ENCODE measurements around the gene MCRIP1. TPM values are rescaled to one million over a fixed set of nuclear protein-coding genes. Genes with fewer than 3 reads are reported as not detected.

Gene MCRIP1
- total and polyA plus RNA-seq, 2 donors (not counting 1 experiment from before 2014, with no cell fraction given), result 69.7 to 84.0 TPM

- H3K4me2 ChIP-seq (replicated peaks; ENCODE audit: low read depth, low read length, poor library complexity, severe bottlenecking), result no peak overlapping the region
- Mint-ChIP-seq H3K9me3 (ENCODE audit: insufficient read depth) (no peaks in the 10 kb centered on the region), H3K27me3 (peaks cover 13% of the 10 kb centered on the region), H3K27ac (no peak overlapping the region), H3K4me1 (no peaks in the 10 kb centered on the region), H3K4me3 (no peak overlapping the region)
- intact Hi-C loops (cut with micrococcal nuclease), result no loop called here
- no peaks in the 10 kb centered on the region for H3K36me3 ChIP-seq (replicated peaks in 1 of 2; ENCODE audit: control extremely low read depth in 1 of 2, control insufficient read depth in 1 of 2, extremely low read depth in 1 of 2, insufficient read depth in 2 of 2, low read length in 1 of 2)
- WGBS (ENCODE audit: insufficient coverage), result 89% methylated on average over 21 of the region's 24 CpGs
- peaks cover 0 to under 1% (median 0%) of the 10 kb centered on the region in 4 experiments for H3K27me3 ChIP-seq (replicated peaks in 1 of 4; ENCODE audit: control extremely low read depth in 1 of 4, control insufficient read depth in 3 of 4, insufficient read depth in 4 of 4, low read length in 3 of 4)
- no peak for TF ChIP-seq EZH2 (IDR thresholded peaks at IDR 0.05; ENCODE audit: borderline replicate concordance, insufficient read depth, low read depth, low read length, poor library complexity, severe bottlenecking)
- TF ChIP-seq, protein P1, sequence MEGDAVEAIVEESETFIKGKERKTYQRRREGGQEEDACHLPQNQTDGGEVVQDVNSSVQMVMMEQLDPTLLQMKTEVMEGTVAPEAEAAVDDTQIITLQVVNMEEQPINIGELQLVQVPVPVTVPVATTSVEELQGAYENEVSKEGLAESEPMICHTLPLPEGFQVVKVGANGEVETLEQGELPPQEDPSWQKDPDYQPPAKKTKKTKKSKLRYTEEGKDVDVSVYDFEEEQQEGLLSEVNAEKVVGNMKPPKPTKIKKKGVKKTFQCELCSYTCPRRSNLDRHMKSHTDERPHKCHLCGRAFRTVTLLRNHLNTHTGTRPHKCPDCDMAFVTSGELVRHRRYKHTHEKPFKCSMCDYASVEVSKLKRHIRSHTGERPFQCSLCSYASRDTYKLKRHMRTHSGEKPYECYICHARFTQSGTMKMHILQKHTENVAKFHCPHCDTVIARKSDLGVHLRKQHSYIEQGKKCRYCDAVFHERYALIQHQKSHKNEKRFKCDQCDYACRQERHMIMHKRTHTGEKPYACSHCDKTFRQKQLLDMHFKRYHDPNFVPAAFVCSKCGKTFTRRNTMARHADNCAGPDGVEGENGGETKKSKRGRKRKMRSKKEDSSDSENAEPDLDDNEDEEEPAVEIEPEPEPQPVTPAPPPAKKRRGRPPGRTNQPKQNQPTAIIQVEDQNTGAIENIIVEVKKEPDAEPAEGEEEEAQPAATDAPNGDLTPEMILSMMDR (IDR thresholded peaks at IDR 0.05), result no peak
- ATAC-seq (ENCODE audit: low read depth), result no peak
- no peak overlapping the region for H3K27ac ChIP-seq (ENCODE audit: low read length in 2 of 2)
- no peak overlapping the region for H3K9ac ChIP-seq (ENCODE audit: low read length)
- no peak overlapping the region for H3K4me3 ChIP-seq (ENCODE audit: control extremely low read depth in 1 of 5, extremely low read depth in 1 of 5, insufficient read depth in 1 of 5, low read depth in 2 of 5, low read length in 4 of 5)
- no peak for DNase-seq
- no peak overlapping the region for H2AFZ ChIP-seq (ENCODE audit: insufficient read depth, low read depth, low read length, poor library complexity, severe bottlenecking)
- no peaks in the 10 kb centered on the region for H3K9me3 ChIP-seq (ENCODE audit: control extremely low read depth in 1 of 3, control insufficient read depth in 2 of 3, insufficient read depth in 1 of 3, low read length in 2 of 3)
- no peaks in the 10 kb centered on the region for H3K79me2 ChIP-seq (ENCODE audit: control insufficient read depth, insufficient read depth, low read length)
- no peaks in the 10 kb centered on the region for H3K4me1 ChIP-seq (ENCODE audit: control insufficient read depth in 2 of 2, insufficient read depth in 2 of 2, low read length in 2 of 2)
- H4K20me1 ChIP-seq (ENCODE audit: control insufficient read depth, insufficient read depth, low read length, poor library complexity, severe bottlenecking), result no peaks in the 10 kb centered on the region
- ChIA-PET CTCF (no interaction called here), POLR2A (no interaction called here)
Measured at GRCh38 chr17:81814748-81815645, 18.1 kb downstream of the MCRIP1 start.

Measured in B cell (primary cell).